ENCODE data around the gene RAB3IP.

Gene RAB3IP

GRCh38 chr12:69719336-69720316 lies 19.0 kb upstream of the RAB3IP start:
- Histone ChIP-seq H3K23ac (ENCODE audit: low read length) (no peak overlapping the region), H3K4me3 (ENCODE audit: low read length) (no peak overlapping the region), H4K5ac (ENCODE audit: low read length) (no peak overlapping the region), H4K8ac (ENCODE audit: low read depth, low read length) (no peak overlapping the region), H3K4ac (ENCODE audit: low read depth, low read length) (no peak overlapping the region), H2AK5ac (ENCODE audit: low read length) (no peak overlapping the region), H3K56ac (ENCODE audit: low read length) (no peak overlapping the region), H2BK15ac (replicated peaks; ENCODE audit: low read depth) (no peak overlapping the region), H3K79me2 (ENCODE audit: control insufficient read depth, insufficient read depth, low read length) (no peaks in the 10 kb centered on the region), H3K79me1 (ENCODE audit: low read length) (no peaks in the 10 kb centered on the region), H3K27ac (ENCODE audit: low read depth, low read length) (no peak overlapping the region), H3K36me3 (ENCODE audit: control insufficient read depth, insufficient read depth, low read length) (no peaks in the 10 kb centered on the region), H3K18ac (ENCODE audit: low read length) (no peak overlapping the region), H2BK5ac (ENCODE audit: low read length) (no peak overlapping the region), H3K4me2 (ENCODE audit: low read length) (no peak overlapping the region), H3K9ac (ENCODE audit: low read length) (no peak overlapping the region), H3K27me3 (ENCODE audit: insufficient read depth, low read length, poor library complexity) (no peaks in the 10 kb centered on the region), H3K4me1 (ENCODE audit: control insufficient read depth, low read depth, low read length) (peaks cover 3% of the 10 kb centered on the region), H2BK120ac (ENCODE audit: low read depth, low read length) (no peak overlapping the region)
- WGBS (ENCODE audit: extremely low coverage, insufficient coverage, low lambda C conversion rate), result no CpG with 5 or more reads among the region's 1 CpG
- no peak for DNase-seq

- H2BK15ac ChIP-seq (replicated peaks; ENCODE audit: low read depth), result no peak overlapping the region
- H3K79me1 ChIP-seq (ENCODE audit: low read length), result no peaks in the 10 kb centered on the region
- no peak overlapping the region for H3K56ac ChIP-seq (ENCODE audit: low read length)
- no peak overlapping the region for H4K8ac ChIP-seq (ENCODE audit: low read depth, low read length)
- H3K4me1 ChIP-seq (ENCODE audit: control insufficient read depth, low read depth, low read length), result peaks cover 3% of the 10 kb centered on the region
- H3K4me2 ChIP-seq (ENCODE audit: low read length), result no peak overlapping the region
- no CpG with 5 or more reads among the region's 3 CpGs for WGBS (ENCODE audit: extremely low coverage, insufficient coverage, low lambda C conversion rate)
- H3K79me2 ChIP-seq (ENCODE audit: control insufficient read depth, insufficient read depth, low read length), result no peaks in the 10 kb centered on the region
- H2BK5ac ChIP-seq (ENCODE audit: low read length), result no peak overlapping the region
- H4K5ac ChIP-seq (ENCODE audit: low read length), result no peak overlapping the region
- H3K27me3 ChIP-seq (ENCODE audit: insufficient read depth, low read length, poor library complexity), result no peaks in the 10 kb centered on the region
- no peak overlapping the region for H3K9ac ChIP-seq (ENCODE audit: low read length)
- peak; percentile 32 for DNase-seq
- H3K23ac ChIP-seq (ENCODE audit: low read length), result no peak overlapping the region
- no peak overlapping the region for H3K4me3 ChIP-seq (ENCODE audit: low read length)
- no peaks in the 10 kb centered on the region for H3K36me3 ChIP-seq (ENCODE audit: control insufficient read depth, insufficient read depth, low read length)
- H3K18ac ChIP-seq (ENCODE audit: low read length), result no peak overlapping the region
- H2BK120ac ChIP-seq (ENCODE audit: low read depth, low read length), result no peak overlapping the region
- no peak overlapping the region for H3K27ac ChIP-seq (ENCODE audit: low read depth, low read length)
- H3K4ac ChIP-seq (ENCODE audit: low read depth, low read length), result no peak overlapping the region
- no peak overlapping the region for H2AK5ac ChIP-seq (ENCODE audit: low read length)
These were observed 17.9 kb upstream of the RAB3IP start for GRCh38 chr12:69720750-69721149.

GRCh38 chr12:69726922-69727321 lies 11.7 kb upstream of the RAB3IP start:
- H3K4me2 ChIP-seq (ENCODE audit: low read length), result no peak overlapping the region

GRCh38 chr12:69732088-69732487 lies 6.6 kb upstream of the RAB3IP start:
- Histone ChIP-seq H4K8ac (ENCODE audit: low read depth, low read length) (no peak overlapping the region), H3K4me2 (ENCODE audit: low read length) (no peak overlapping the region), H3K56ac (ENCODE audit: low read length) (no peak overlapping the region), H3K4me1 (ENCODE audit: control insufficient read depth, low read depth, low read length) (no peaks in the 10 kb centered on the region), H3K27ac (ENCODE audit: low read depth, low read length) (no peak overlapping the region), H3K79me2 (ENCODE audit: control insufficient read depth, insufficient read depth, low read length) (no peaks in the 10 kb centered on the region), H3K23ac (ENCODE audit: low read length) (no peak overlapping the region), H3K4me3 (ENCODE audit: low read length) (no peak overlapping the region), H3K36me3 (ENCODE audit: control insufficient read depth, insufficient read depth, low read length) (no peaks in the 10 kb centered on the region), H2AK5ac (ENCODE audit: low read length) (no peak overlapping the region), H2BK120ac (ENCODE audit: low read depth, low read length) (no peak overlapping the region), H3K4ac (ENCODE audit: low read depth, low read length) (no peak overlapping the region), H3K79me1 (ENCODE audit: low read length) (no peaks in the 10 kb centered on the region), H2BK15ac (replicated peaks; ENCODE audit: low read depth) (no peak overlapping the region), H3K27me3 (ENCODE audit: insufficient read depth, low read length, poor library complexity) (no peaks in the 10 kb centered on the region), H3K18ac (ENCODE audit: low read length) (no peak overlapping the region), H4K5ac (ENCODE audit: low read length) (no peak overlapping the region), H3K9ac (ENCODE audit: low read length) (no peak overlapping the region), H2BK5ac (ENCODE audit: low read length) (no peak overlapping the region)
- WGBS (ENCODE audit: extremely low coverage, insufficient coverage, low lambda C conversion rate), result no CpG with 5 or more reads among the region's 1 CpG
- DNase-seq, result no peak

More at GRCh38 chr12:69726922-69727321, 11.7 kb upstream of the RAB3IP start:
- Histone ChIP-seq H2BK5ac (ENCODE audit: low read length) (no peak overlapping the region), H3K79me2 (ENCODE audit: control insufficient read depth, insufficient read depth, low read length) (no peaks in the 10 kb centered on the region), H2AK5ac (ENCODE audit: low read length) (no peak overlapping the region), H3K4me1 (ENCODE audit: control insufficient read depth, low read depth, low read length) (no peaks in the 10 kb centered on the region), H3K4ac (ENCODE audit: low read depth, low read length) (no peak overlapping the region), H2BK120ac (ENCODE audit: low read depth, low read length) (no peak overlapping the region), H3K18ac (ENCODE audit: low read length) (no peak overlapping the region), H4K8ac (ENCODE audit: low read depth, low read length) (no peak overlapping the region), H3K56ac (ENCODE audit: low read length) (no peak overlapping the region), H2BK15ac (replicated peaks; ENCODE audit: low read depth) (no peak overlapping the region), H4K5ac (ENCODE audit: low read length) (no peak overlapping the region), H3K27me3 (ENCODE audit: insufficient read depth, low read length, poor library complexity) (no peaks in the 10 kb centered on the region), H3K23ac (ENCODE audit: low read length) (no peak overlapping the region), H3K79me1 (ENCODE audit: low read length) (no peaks in the 10 kb centered on the region), H3K9ac (ENCODE audit: low read length) (no peak overlapping the region), H3K27ac (ENCODE audit: low read depth, low read length) (no peak overlapping the region), H3K36me3 (ENCODE audit: control insufficient read depth, insufficient read depth, low read length) (no peaks in the 10 kb centered on the region), H3K4me3 (ENCODE audit: low read length) (no peak overlapping the region)
- DNase-seq, result no peak
- no CpG with 5 or more reads among the region's 4 CpGs for WGBS (ENCODE audit: extremely low coverage, insufficient coverage, low lambda C conversion rate)

- H3K4ac ChIP-seq (ENCODE audit: low read depth, low read length), result no peak overlapping the region
- no peaks in the 10 kb centered on the region for H3K36me3 ChIP-seq (ENCODE audit: control insufficient read depth, insufficient read depth, low read length)
- DNase-seq, result no peak
- H2BK5ac ChIP-seq (ENCODE audit: low read length), result no peak overlapping the region
- H3K4me3 ChIP-seq (ENCODE audit: low read length), result no peak overlapping the region
- no peaks in the 10 kb centered on the region for H3K79me1 ChIP-seq (ENCODE audit: low read length)
- no peak overlapping the region for H3K18ac ChIP-seq (ENCODE audit: low read length)
- H3K27me3 ChIP-seq (ENCODE audit: insufficient read depth, low read length, poor library complexity), result no peaks in the 10 kb centered on the region
- H2AK5ac ChIP-seq (ENCODE audit: low read length), result no peak overlapping the region
- no peak overlapping the region for H3K4me2 ChIP-seq (ENCODE audit: low read length)
- no CpG with 5 or more reads among the region's 1 CpG for WGBS (ENCODE audit: extremely low coverage, insufficient coverage, low lambda C conversion rate)
- H3K9ac ChIP-seq (ENCODE audit: low read length), result no peak overlapping the region
- H3K23ac ChIP-seq (ENCODE audit: low read length), result no peak overlapping the region
- H3K27ac ChIP-seq (ENCODE audit: low read depth, low read length), result no peak overlapping the region
- no peaks in the 10 kb centered on the region for H3K79me2 ChIP-seq (ENCODE audit: control insufficient read depth, insufficient read depth, low read length)
- H2BK15ac ChIP-seq (replicated peaks; ENCODE audit: low read depth), result no peak overlapping the region
- H4K5ac ChIP-seq (ENCODE audit: low read length), result no peak overlapping the region
- no peak overlapping the region for H4K8ac ChIP-seq (ENCODE audit: low read depth, low read length)
- no peak overlapping the region for H2BK120ac ChIP-seq (ENCODE audit: low read depth, low read length)
- H3K56ac ChIP-seq (ENCODE audit: low read length), result no peak overlapping the region
- H3K4me1 ChIP-seq (ENCODE audit: control insufficient read depth, low read depth, low read length), result no peaks in the 10 kb centered on the region
These were observed 5.0 kb upstream of the RAB3IP start for GRCh38 chr12:69733638-69734037.

Measured in mesendoderm (in vitro differentiated cells).